ENCODE data around the gene CCSAP. TPM values are rescaled to one million over a fixed set of nuclear protein-coding genes. Genes with fewer than 3 reads are reported as not detected.

CCSAP gene
- total RNA-seq, 5 donors from 2014 or later (not counting 1 experiment from before 2014, with no cell fraction given) = 7.9 to 11.4 (median 8.9) TPM

DNA sequence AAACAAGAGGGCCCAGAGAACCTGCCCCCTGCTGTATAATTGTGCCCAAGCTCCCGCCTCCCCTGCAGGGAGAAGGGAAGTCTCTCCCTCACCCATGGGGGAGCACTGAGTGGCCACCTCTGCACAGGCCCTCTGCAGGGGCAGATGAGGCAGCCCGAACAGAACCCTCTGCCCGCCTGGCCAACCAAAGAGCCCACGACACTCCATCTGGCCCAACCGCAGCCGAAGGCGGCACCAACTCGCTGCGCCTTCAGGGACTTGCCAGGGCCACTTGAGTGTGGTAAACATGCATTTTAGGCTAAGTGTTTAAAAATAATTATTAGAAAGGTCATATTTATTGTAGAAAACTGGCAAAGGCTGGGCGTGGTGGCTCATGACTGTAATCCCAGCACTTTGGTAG, 34.6 kb upstream of the CCSAP start:
- H3K27ac Mint-ChIP-seq = no peak overlapping the region
- Histone ChIP-seq H3K27ac (ENCODE audit: low read length) (no peak overlapping the region), H3K4me1 (ENCODE audit: control insufficient read depth in 1 of 2, extremely low read depth in 1 of 2, insufficient read depth in 2 of 2, low read length in 2 of 2) (no peaks in the 10 kb centered on the region), H3K4me3 (ENCODE audit: control insufficient read depth in 1 of 2, extremely low read depth in 1 of 2, low read length in 1 of 2) (no peak overlapping the region), H3K36me3 (ENCODE audit: control insufficient read depth in 2 of 2, extremely low read depth in 1 of 2, insufficient read depth in 1 of 2, low read length in 1 of 2) (no peaks in the 10 kb centered on the region), H3K27me3 (replicated peaks in 1 of 2; ENCODE audit: control insufficient read depth in 2 of 2, extremely low read depth in 1 of 2, insufficient read depth in 2 of 2, low read length in 1 of 2) (peaks cover 0 to 13% of the 10 kb centered on the region in 2 experiments), H3K9me3 (no peaks in the 10 kb centered on the region)
- ATAC-seq (replicated peaks in 1 of 4) = no peak
- no peaks in the 10 kb centered on the region for H3K4me1 Mint-ChIP-seq
- WGBS (ENCODE audit: insufficient coverage) = 85% methylated on average over 7 of the region's 10 CpGs
- H3K9me3 Mint-ChIP-seq = no peaks in the 10 kb centered on the region
- H3K36me3 Mint-ChIP-seq = no peaks in the 10 kb centered on the region
- POLR2A ChIA-PET = no interaction called here
- H3K27me3 Mint-ChIP-seq = peaks cover 0 to 9% of the 10 kb centered on the region in 2 donors
- no peak for DNase-seq
- H3K4me3 Mint-ChIP-seq = no peak overlapping the region
- CTCF ChIA-PET = no interaction called here

- no peak for DNase-seq
- no peaks in the 10 kb centered on the region for H3K4me1 Mint-ChIP-seq
- no peak for ATAC-seq (replicated peaks in 1 of 4)
- CTCF ChIA-PET = no interaction called here
- 77% methylated on average over 5 of the region's 6 CpGs for WGBS (ENCODE audit: insufficient coverage)
- peaks cover 0 to 9% of the 10 kb centered on the region in 2 donors for H3K27me3 Mint-ChIP-seq
- no peak overlapping the region for H3K4me3 ChIP-seq (ENCODE audit: control insufficient read depth in 1 of 2, extremely low read depth in 1 of 2, low read length in 1 of 2)
- no peak overlapping the region for H3K27ac ChIP-seq (ENCODE audit: low read length)
- no peaks in the 10 kb centered on the region for H3K4me1 ChIP-seq (ENCODE audit: control insufficient read depth in 1 of 2, extremely low read depth in 1 of 2, insufficient read depth in 2 of 2, low read length in 2 of 2)
- peaks cover 0 to 13% of the 10 kb centered on the region in 2 experiments for H3K27me3 ChIP-seq (replicated peaks in 1 of 2; ENCODE audit: control insufficient read depth in 2 of 2, extremely low read depth in 1 of 2, insufficient read depth in 2 of 2, low read length in 1 of 2)
- H3K36me3 Mint-ChIP-seq = no peaks in the 10 kb centered on the region
- no peak overlapping the region for H3K4me3 Mint-ChIP-seq
- H3K9me3 Mint-ChIP-seq = no peaks in the 10 kb centered on the region
- H3K9me3 ChIP-seq = no peaks in the 10 kb centered on the region
- H3K36me3 ChIP-seq (ENCODE audit: control insufficient read depth in 2 of 2, extremely low read depth in 1 of 2, insufficient read depth in 1 of 2, low read length in 1 of 2) = no peaks in the 10 kb centered on the region
- POLR2A ChIA-PET = no interaction called here
- no peak overlapping the region for H3K27ac Mint-ChIP-seq
Measured at GRCh38 chr1:229376521-229376920, 33.7 kb upstream of the CCSAP start.

DNA sequence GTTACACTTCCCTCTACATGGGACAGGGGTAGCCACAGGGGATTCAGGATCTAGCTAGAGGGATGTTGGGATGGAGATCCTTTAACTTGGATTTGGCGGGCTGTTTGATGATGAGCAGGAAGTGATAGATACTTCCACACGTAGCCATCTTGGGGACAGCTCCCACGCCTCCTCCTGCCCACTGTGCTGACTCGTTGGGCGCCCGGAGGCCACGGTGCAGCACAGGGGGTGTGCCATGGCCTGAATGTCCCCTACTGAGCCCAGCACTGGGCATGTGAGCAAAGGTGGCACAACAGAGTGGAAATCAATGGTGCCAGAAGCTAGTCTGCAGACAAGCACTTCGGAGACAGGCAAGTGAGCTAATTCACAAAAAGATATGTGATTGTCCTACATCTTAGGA, 31.6 kb upstream of the CCSAP start:
- CTCF ChIA-PET = no interaction called here
- POLR2A ChIA-PET = no interaction called here
- Mint-ChIP-seq H3K27ac (no peak overlapping the region), H3K9me3 (no peaks in the 10 kb centered on the region), H3K36me3 (no peaks in the 10 kb centered on the region), H3K4me3 (no peak overlapping the region), H3K27me3 (peaks cover 8 to 18% of the 10 kb centered on the region in 2 donors), H3K4me1 (peaks cover 0 to 3% (median 0%) of the 10 kb centered on the region in 3 donors)
- ATAC-seq (replicated peaks in 1 of 4) (no peak), DNase-seq (no peak)
- Histone ChIP-seq H3K4me3 (ENCODE audit: control insufficient read depth in 1 of 2, extremely low read depth in 1 of 2, low read length in 1 of 2) (no peak overlapping the region), H3K4me1 (ENCODE audit: control insufficient read depth in 1 of 2, extremely low read depth in 1 of 2, insufficient read depth in 2 of 2, low read length in 2 of 2) (no peaks in the 10 kb centered on the region), H3K36me3 (ENCODE audit: control insufficient read depth in 2 of 2, extremely low read depth in 1 of 2, insufficient read depth in 1 of 2, low read length in 1 of 2) (no peaks in the 10 kb centered on the region), H3K9me3 (no peaks in the 10 kb centered on the region), H3K27ac (ENCODE audit: low read length) (no peak overlapping the region), H3K27me3 (replicated peaks in 1 of 2; ENCODE audit: control insufficient read depth in 2 of 2, extremely low read depth in 1 of 2, insufficient read depth in 2 of 2, low read length in 1 of 2) (peaks cover 0 to 11% of the 10 kb centered on the region in 2 experiments)
- 89% methylated on average over 6 of the region's 8 CpGs for WGBS (ENCODE audit: insufficient coverage)

- ATAC-seq (replicated peaks in 1 of 4) (no peak), DNase-seq (no peak)
- Histone ChIP-seq H3K27me3 (replicated peaks in 1 of 2; ENCODE audit: control insufficient read depth in 2 of 2, extremely low read depth in 1 of 2, insufficient read depth in 2 of 2, low read length in 1 of 2) (peaks cover 0 to 11% of the 10 kb centered on the region in 2 experiments), H3K4me3 (ENCODE audit: control insufficient read depth in 1 of 2, extremely low read depth in 1 of 2, low read length in 1 of 2) (no peak overlapping the region), H3K36me3 (ENCODE audit: control insufficient read depth in 2 of 2, extremely low read depth in 1 of 2, insufficient read depth in 1 of 2, low read length in 1 of 2) (no peaks in the 10 kb centered on the region), H3K9me3 (no peaks in the 10 kb centered on the region), H3K27ac (ENCODE audit: low read length) (no peak overlapping the region), H3K4me1 (ENCODE audit: control insufficient read depth in 1 of 2, extremely low read depth in 1 of 2, insufficient read depth in 2 of 2, low read length in 2 of 2) (no peaks in the 10 kb centered on the region)
- Mint-ChIP-seq H3K4me3 (no peak overlapping the region), H3K27ac (no peak overlapping the region), H3K9me3 (no peaks in the 10 kb centered on the region), H3K27me3 (peaks cover 8 to 18% of the 10 kb centered on the region in 2 donors), H3K4me1 (peaks cover 0 to 3% (median 0%) of the 10 kb centered on the region in 3 donors), H3K36me3 (no peaks in the 10 kb centered on the region)
- ChIA-PET CTCF (no interaction called here), POLR2A (no interaction called here)
- 40% methylated on average over 1 of the region's 6 CpGs for WGBS (ENCODE audit: insufficient coverage)
Measured at GRCh38 chr1:229373395-229373794, 30.5 kb upstream of the CCSAP start.

- Mint-ChIP-seq H3K36me3 (no peaks in the 10 kb centered on the region), H3K4me1 (peaks cover 0 to 3% (median 0%) of the 10 kb centered on the region in 3 donors), H3K27ac (no peak overlapping the region), H3K9me3 (no peaks in the 10 kb centered on the region), H3K4me3 (no peak overlapping the region), H3K27me3 (peaks cover 8 to 18% of the 10 kb centered on the region in 2 donors)
- Histone ChIP-seq H3K4me1 (ENCODE audit: control insufficient read depth in 1 of 2, extremely low read depth in 1 of 2, insufficient read depth in 2 of 2, low read length in 2 of 2) (no peaks in the 10 kb centered on the region), H3K27ac (ENCODE audit: low read length) (no peak overlapping the region), H3K9me3 (no peaks in the 10 kb centered on the region), H3K27me3 (replicated peaks in 1 of 2; ENCODE audit: control insufficient read depth in 2 of 2, extremely low read depth in 1 of 2, insufficient read depth in 2 of 2, low read length in 1 of 2) (peaks cover 0 to 16% of the 10 kb centered on the region in 2 experiments), H3K36me3 (ENCODE audit: control insufficient read depth in 2 of 2, extremely low read depth in 1 of 2, insufficient read depth in 1 of 2, low read length in 1 of 2) (no peaks in the 10 kb centered on the region), H3K4me3 (ENCODE audit: control insufficient read depth in 1 of 2, extremely low read depth in 1 of 2, low read length in 1 of 2) (no peak overlapping the region)
- no peak for DNase-seq
- ChIA-PET POLR2A (no interaction called here), CTCF (no interaction called here)
- ATAC-seq (replicated peaks in 1 of 4) = no peak
Measured at GRCh38 chr1:229372251-229372650, 29.4 kb upstream of the CCSAP start.

GRCh38 chr1:229371624-229372023, 28.8 kb upstream of the CCSAP start:
- Mint-ChIP-seq H3K36me3 (no peaks in the 10 kb centered on the region), H3K27me3 (peaks cover 8 to 18% of the 10 kb centered on the region in 2 donors), H3K9me3 (no peaks in the 10 kb centered on the region), H3K4me3 (no peak overlapping the region), H3K27ac (no peak overlapping the region), H3K4me1 (peaks cover 0 to 3% (median 0%) of the 10 kb centered on the region in 3 donors)
- no peaks in the 10 kb centered on the region for H3K9me3 ChIP-seq
- H3K36me3 ChIP-seq (ENCODE audit: control insufficient read depth in 2 of 2, extremely low read depth in 1 of 2, insufficient read depth in 1 of 2, low read length in 1 of 2) = no peaks in the 10 kb centered on the region
- H3K4me1 ChIP-seq (ENCODE audit: control insufficient read depth in 1 of 2, extremely low read depth in 1 of 2, insufficient read depth in 2 of 2, low read length in 2 of 2) = no peaks in the 10 kb centered on the region
- 94% methylated on average over 4 of the region's 6 CpGs for WGBS (ENCODE audit: insufficient coverage)
- ChIA-PET POLR2A (no interaction called here), CTCF (interaction anchor here in 1 of 2 donors (0.6 kb wide), 2 partner anchors 10 to 1317 kb away, joined by 3 to 4 read pairs; no protein-coding TSS in a partner anchor)
- no peak overlapping the region for H3K4me3 ChIP-seq (ENCODE audit: control insufficient read depth in 1 of 2, extremely low read depth in 1 of 2, low read length in 1 of 2)
- DNase-seq (no peak), ATAC-seq (replicated peaks in 1 of 4) (no peak)
- H3K27ac ChIP-seq (ENCODE audit: low read length) = no peak overlapping the region
- peaks cover 0 to 21% of the 10 kb centered on the region in 2 experiments for H3K27me3 ChIP-seq (replicated peaks in 1 of 2; ENCODE audit: control insufficient read depth in 2 of 2, extremely low read depth in 1 of 2, insufficient read depth in 2 of 2, low read length in 1 of 2)

GRCh38 chr1:229370601-229371021, 27.8 kb upstream of the CCSAP start:
- Histone ChIP-seq H3K27me3 (replicated peaks in 1 of 2; ENCODE audit: control insufficient read depth in 2 of 2, extremely low read depth in 1 of 2, insufficient read depth in 2 of 2, low read length in 1 of 2) (peaks cover 0 to 19% of the 10 kb centered on the region in 2 experiments), H3K27ac (ENCODE audit: low read length) (no peak overlapping the region), H3K9me3 (no peaks in the 10 kb centered on the region), H3K4me3 (ENCODE audit: control insufficient read depth in 1 of 2, extremely low read depth in 1 of 2, low read length in 1 of 2) (no peak overlapping the region), H3K36me3 (ENCODE audit: control insufficient read depth in 2 of 2, extremely low read depth in 1 of 2, insufficient read depth in 1 of 2, low read length in 1 of 2) (no peaks in the 10 kb centered on the region), H3K4me1 (ENCODE audit: control insufficient read depth in 1 of 2, extremely low read depth in 1 of 2, insufficient read depth in 2 of 2, low read length in 2 of 2) (no peaks in the 10 kb centered on the region)
- Mint-ChIP-seq H3K36me3 (no peaks in the 10 kb centered on the region), H3K9me3 (peaks cover 2% of the 10 kb centered on the region in 3 donors), H3K4me3 (no peak overlapping the region), H3K27me3 (peaks cover 15 to 19% of the 10 kb centered on the region in 2 donors), H3K4me1 (peaks cover 0 to 3% (median 0%) of the 10 kb centered on the region in 3 donors), H3K27ac (no peak overlapping the region)
- CTCF ChIA-PET = interaction anchor here (0.5 to 0.7 kb wide), 4 partner anchors 111 to 1318 kb away, joined by 3 to 5 read pairs (median 4); no protein-coding TSS in a partner anchor
- no CpG with 5 or more reads among the region's 7 CpGs for WGBS (ENCODE audit: insufficient coverage)
- DNase-seq (no peak), ATAC-seq (replicated peaks in 1 of 4) (no peak)
- POLR2A ChIA-PET = no interaction called here

All from T-cell (primary cell).